Measurements from ENCODE around the gene CTCFL.
"Not testable (repeated sequence)": the region's sequence is repeated elsewhere in the genome, so short reads cannot be mapped to it uniquely, and the experiment has no call there.

CTCFL gene

GRCh38 chr20:57480444-57481160 lies 44.3 kb downstream of the CTCFL start:
- no peak for DNase-seq (ENCODE audit: low read depth in 2 of 2)

GRCh38 chr20:57479196-57479595 lies 45.7 kb downstream of the CTCFL start:
- DNase-seq (ENCODE audit: low read depth in 2 of 2) = no peak

- DNase-seq (ENCODE audit: low read depth in 2 of 2) = no peak
These were observed 46.8 kb downstream of the CTCFL start for GRCh38 chr20:57478176-57478575.

- no peak for DNase-seq (ENCODE audit: low read depth in 2 of 2)
These were observed 48.1 kb downstream of the CTCFL start for GRCh38 chr20:57476641-57477461.

GRCh38 chr20:57476084-57476526 lies 48.8 kb downstream of the CTCFL start:
- no peak for DNase-seq (ENCODE audit: low read depth in 2 of 2)

- DNase-seq (ENCODE audit: low read depth in 2 of 2) = no peak
These were observed 49.4 kb downstream of the CTCFL start for GRCh38 chr20:57475388-57476083.

- no peak for DNase-seq (ENCODE audit: low read depth in 2 of 2)
These were observed 50.1 kb downstream of the CTCFL start for GRCh38 chr20:57474816-57475215.

- DNase-seq (ENCODE audit: low read depth in 2 of 2) = no peak
These were observed 50.7 kb downstream of the CTCFL start for GRCh38 chr20:57474205-57474604.

- no peak for DNase-seq (ENCODE audit: low read depth in 2 of 2)
These were observed 51.5 kb downstream of the CTCFL start for GRCh38 chr20:57473246-57474048.

GRCh38 chr20:57472474-57472873 lies 52.5 kb downstream of the CTCFL start:
- not testable (repeated sequence) for DNase-seq (ENCODE audit: low read depth in 2 of 2)

GRCh38 chr20:57471496-57472372 lies 53.2 kb downstream of the CTCFL start:
- DNase-seq (ENCODE audit: low read depth in 2 of 2) = no peak

GRCh38 chr20:57470666-57471495 lies 54.1 kb downstream of the CTCFL start:
- no peak for DNase-seq (ENCODE audit: low read depth in 2 of 2)

- DNase-seq (ENCODE audit: low read depth in 2 of 2) = no peak
These were observed 54.8 kb downstream of the CTCFL start for GRCh38 chr20:57470212-57470522.

GRCh38 chr20:57469418-57470211 lies 55.3 kb downstream of the CTCFL start:
- no peak for DNase-seq (ENCODE audit: low read depth in 2 of 2)

GRCh38 chr20:57468523-57469417 lies 56.2 kb downstream of the CTCFL start:
- DNase-seq (ENCODE audit: low read depth in 2 of 2) = no peak

- DNase-seq (ENCODE audit: low read depth in 2 of 2) = no peak
These were observed 57.2 kb downstream of the CTCFL start for GRCh38 chr20:57467742-57468141.

- no peak for DNase-seq (ENCODE audit: low read depth in 2 of 2)
These were observed 59.0 kb downstream of the CTCFL start for GRCh38 chr20:57465943-57466342.

GRCh38 chr20:57465486-57465885 lies 59.5 kb downstream of the CTCFL start:
- no peak for DNase-seq (ENCODE audit: low read depth in 2 of 2)
